ENCODE measurements around the gene ITSN1.
A peak's percentile ranks its signal among the peaks of the same experiment; 100 is the strongest.
"Not testable (repeated sequence)": the region's sequence is repeated elsewhere in the genome, so short reads cannot be mapped to it uniquely, and the experiment has no call there.

Gene ITSN1

DNA sequence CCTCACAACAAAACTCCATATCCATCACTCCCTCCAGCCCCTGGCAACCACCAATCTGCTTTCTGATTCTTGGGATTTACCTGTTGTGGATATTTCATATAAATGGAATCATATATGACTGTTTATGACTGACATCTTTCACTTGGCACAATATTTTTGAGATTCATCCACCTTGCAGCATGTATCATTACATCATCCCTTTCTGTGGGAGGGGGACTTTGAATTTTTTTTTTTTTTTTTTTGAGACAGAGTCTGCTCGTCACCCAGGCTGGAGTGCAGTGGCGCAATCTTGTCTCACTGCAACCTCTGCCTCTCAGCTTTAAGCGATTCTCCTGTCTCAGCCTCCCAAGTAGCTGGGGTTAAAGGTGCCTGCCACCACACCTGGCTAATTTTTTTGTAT is 128.2 kb downstream of the ITSN1 start:
- no peak for DNase-seq (ENCODE audit: low spot score)

DNA sequence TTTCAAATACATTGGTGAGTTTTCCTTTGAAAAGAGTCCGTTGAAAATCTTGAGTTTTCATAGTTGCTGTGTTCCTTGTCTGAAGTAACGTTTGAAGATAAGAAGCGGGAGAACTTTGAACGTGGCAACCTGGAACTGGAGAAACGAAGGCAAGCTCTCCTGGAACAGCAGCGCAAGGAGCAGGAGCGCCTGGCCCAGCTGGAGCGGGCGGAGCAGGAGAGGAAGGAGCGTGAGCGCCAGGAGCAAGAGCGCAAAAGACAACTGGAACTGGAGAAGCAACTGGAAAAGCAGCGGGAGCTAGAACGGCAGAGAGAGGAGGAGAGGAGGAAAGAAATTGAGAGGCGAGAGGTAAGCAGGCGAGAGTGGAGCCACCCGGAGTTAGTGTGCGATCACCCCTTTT is 129.7 kb downstream of the ITSN1 start:
- no peak for DNase-seq (ENCODE audit: low spot score)

DNA sequence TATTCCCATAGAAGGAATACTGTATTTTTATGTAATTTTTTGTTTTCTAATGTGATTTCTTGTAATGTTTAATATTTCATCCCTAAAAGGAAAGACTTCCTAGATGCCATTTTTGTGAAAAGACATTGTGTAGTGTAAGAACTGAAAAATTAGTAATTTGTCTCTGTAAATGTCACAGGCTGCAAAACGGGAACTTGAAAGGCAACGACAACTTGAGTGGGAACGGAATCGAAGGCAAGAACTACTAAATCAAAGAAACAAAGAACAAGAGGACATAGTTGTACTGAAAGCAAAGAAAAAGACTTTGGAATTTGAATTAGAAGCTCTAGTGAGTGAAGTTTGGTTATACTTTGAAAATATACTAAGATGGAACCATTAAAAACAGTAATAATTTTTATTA is 132.2 kb downstream of the ITSN1 start:
- DNase-seq (ENCODE audit: low spot score), result no peak

DNA sequence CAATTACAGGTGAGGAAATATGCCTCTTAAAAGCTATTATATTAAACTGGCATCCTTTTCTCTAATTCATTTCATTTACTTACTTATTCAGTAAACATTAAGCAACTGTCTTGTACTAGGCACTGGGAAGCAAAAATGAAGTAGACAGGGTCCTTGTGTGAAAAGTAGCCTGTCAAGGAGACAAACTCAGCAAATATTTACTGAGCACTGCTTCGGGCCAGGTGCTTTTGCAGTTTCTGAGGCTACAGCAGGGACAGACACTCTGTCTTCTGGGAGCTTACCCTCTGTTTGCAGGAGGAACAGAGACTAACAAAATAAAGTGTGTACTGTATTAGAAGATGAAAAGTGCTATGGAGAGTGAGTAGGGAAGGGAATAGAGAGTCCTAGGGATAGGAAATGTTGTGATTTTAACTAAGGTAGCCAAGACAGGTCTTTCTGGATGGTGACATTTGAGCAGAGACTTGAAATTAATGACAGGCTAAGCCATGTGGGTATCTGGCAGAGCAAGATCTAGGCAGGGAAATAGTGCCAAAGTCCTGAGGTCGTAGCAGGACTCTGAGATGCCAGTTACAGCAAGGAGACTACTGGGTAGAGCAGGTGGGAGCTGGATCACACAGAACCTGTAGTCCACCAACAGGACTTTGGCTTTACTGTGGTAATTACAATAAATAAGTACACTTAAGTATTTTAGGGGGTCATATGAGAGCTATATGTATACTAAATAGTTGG is 133.0 kb downstream of the ITSN1 start:
- DNase-seq (ENCODE audit: low spot score), result no peak

DNA sequence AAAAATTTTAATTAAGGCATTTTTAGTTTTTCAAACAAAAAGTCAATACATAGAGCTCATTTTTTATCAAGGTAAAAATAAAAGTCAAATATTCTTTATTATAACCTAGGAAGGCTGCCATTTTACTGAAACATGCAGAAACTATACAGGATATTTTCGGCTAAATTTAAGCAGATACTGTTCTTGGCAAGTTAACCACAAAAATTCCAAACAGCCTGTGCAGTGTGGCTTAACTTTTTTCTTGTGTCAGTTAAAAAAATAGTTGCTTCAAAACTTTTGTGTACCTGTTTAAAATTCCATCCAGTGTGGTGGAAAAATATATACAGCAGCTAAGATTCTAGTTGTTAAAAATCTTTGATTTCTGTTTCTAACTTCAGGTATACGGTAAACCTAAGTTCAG is 138.3 kb downstream of the ITSN1 start:
- peak; percentile 16 for DNase-seq (ENCODE audit: low spot score)

DNA sequence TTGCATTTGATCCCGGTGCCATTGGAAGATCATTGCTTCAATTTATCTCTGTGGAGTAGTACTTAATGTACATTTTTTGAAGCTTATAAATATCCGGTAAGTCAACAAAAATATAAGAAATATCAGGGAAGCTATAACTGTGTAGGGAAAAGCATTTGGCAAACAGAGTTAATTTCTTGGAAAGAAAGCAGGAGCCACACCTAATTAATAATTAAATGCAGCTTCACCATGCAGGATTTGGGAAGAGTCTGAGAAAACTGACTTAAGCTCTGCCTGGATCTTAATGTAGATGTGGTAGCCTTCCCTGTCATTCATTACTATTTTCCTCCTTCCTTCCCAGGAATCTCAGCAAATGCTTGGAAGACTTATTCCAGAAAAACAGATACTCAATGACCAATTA is 138.8 kb downstream of the ITSN1 start:
- no peak for DNase-seq (ENCODE audit: low spot score)

DNA sequence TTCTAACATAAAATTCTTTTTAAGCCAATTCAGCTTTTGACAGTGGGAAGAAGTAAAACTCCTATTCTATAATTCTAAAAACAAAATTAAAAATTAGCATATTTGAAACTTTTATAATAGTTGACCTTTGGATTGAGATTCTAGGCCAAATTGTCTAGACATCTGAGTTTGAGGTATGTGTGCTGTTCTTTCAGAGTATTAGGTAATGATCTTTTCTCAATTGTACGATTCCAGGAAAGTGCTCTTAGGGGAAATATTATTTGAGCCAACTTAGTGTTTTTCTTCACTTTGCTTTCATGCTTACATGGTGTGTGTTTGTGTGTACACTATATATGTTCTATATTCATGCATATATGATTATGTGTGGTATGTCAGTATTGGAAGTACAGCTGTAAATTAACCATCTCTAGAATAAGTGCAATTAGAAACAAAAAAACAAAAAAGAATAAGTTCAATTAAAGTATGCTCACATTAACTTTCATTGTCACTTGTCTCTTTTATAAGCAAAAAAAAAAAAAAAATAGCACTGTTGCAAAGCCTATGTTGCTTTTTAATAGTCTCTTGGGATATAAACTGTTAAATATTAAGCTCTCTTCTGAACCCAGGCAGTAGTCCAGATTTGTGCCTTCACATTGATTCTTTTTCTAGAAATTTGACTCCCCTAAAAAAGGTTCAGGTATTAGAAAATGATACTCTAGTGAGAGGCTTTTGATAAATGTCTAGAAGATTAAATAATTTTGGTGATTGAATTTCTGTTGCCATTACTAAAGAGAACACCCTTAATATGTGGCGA is 141.1 kb downstream of the ITSN1 start:
- no peak for DNase-seq (ENCODE audit: low spot score)

DNA sequence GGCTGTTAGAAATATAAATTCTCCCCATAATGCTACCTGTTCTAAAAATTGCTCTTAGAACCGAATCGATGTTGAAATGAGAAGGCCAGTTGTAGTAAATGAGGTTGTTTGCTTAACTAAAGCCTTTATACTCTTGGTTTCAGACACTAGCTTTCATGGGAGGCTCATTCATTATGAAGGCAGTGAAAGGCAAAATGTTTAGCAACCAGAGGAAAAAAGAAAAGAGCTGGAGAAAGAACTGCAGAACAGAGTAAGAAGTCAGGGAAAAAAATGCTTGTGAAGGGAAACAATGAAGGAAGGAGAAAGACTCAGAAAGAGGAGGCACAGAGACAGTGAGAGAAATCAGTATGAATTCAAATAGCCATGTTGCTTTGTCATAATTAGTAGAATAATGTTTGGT is 145.1 kb downstream of the ITSN1 start:
- DNase-seq (ENCODE audit: low spot score), result no peak

DNA sequence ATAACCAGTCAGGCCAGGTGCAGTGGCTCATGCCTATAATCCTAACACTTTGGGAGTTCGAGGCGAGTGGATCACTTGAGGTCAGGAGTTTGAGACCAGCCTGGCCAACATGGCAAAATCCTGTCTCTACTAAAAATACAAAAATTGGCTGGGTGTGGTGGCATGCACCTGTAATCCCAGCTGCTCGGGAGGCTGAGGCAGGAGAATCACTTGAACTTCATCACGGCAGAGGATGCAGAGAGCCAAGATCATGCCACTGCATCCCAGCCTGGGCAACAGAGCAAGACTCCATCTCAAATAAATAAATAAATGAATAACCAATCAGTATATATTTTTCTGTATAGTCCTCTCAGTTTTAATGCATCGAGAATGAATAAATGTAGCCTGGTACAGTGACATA is 146.1 kb downstream of the ITSN1 start:
- DNase-seq (ENCODE audit: low spot score), result not testable (repeated sequence)

DNA sequence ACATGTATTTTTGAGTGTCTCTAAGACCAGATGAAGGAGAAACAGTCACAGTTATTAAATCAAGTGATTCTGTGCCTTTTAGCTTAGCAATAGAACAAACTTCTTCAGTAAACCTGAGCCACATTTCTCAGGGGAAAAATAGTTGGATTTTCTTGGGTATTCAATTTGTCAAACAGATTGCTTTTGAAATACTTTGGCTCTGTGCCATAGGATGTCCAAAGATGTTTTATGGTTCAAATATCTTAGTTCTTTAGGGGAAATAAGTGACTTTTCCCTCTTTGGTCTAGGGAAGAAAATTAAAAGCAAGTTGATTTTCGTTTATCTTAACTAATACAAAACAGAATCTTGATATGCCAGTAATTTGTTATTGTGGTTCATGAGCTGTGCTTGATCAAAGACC is 147.4 kb downstream of the ITSN1 start:
- DNase-seq (ENCODE audit: low spot score), result no peak

DNA sequence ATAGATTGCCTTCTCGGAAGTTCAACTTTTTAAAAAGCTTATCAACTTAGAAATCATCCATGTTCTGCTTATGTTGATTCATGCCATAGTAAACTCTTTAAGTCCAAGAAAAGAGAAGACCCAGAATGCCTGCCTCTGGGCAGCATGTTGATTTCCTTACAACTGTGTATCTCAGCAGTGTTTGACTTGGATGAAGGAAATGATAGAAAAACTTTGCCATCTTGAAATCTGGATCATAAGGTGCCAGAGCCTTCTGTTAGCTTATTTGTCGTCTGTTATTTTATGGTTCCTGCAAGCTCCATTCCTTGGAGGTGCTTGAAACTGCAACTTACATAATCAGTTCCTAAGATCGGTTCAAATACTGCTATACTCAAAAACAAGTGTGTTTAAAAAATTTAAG is 148.8 kb downstream of the ITSN1 start:
- no peak for DNase-seq (ENCODE audit: low spot score)

DNA sequence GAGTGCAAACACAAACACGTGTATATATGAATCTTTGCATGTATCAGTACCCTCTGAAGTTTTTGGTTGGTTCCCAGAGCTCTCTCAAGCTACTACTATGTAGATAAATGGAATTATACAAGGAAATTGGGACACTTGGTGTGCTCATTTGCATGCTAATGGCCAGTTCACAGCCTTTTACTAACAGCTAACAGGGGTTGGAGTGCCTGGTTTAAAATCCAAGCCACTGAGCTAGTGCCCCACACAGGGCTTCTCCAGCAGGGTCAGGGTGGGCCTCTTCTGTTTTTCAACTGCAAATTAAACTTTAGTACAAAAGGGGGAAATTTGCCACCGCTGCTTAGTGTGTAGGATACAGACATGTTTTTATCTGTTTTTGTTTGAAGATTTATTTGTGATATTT is 152.3 kb downstream of the ITSN1 start:
- DNase-seq (ENCODE audit: low spot score), result no peak

DNA sequence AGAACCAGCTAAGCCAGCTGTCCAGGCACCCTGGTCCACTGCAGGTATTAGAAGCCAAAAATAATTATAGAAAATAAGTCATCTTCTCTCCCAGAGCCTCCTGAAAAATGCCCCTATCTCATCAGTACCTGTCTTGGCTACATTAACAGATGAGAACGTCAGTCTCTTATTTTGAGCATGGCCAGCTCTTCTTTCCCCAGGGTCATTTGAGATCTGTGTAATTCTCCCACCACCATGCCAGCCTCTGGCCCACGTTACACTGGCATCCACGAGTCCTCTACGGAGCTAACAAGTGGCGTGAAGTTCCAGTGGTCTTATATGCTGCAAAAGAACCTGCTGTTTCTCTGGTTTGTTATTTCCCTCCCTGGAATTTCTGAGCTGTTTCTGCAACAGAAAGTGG is 155.3 kb downstream of the ITSN1 start:
- DNase-seq (ENCODE audit: low spot score), result no peak

DNA sequence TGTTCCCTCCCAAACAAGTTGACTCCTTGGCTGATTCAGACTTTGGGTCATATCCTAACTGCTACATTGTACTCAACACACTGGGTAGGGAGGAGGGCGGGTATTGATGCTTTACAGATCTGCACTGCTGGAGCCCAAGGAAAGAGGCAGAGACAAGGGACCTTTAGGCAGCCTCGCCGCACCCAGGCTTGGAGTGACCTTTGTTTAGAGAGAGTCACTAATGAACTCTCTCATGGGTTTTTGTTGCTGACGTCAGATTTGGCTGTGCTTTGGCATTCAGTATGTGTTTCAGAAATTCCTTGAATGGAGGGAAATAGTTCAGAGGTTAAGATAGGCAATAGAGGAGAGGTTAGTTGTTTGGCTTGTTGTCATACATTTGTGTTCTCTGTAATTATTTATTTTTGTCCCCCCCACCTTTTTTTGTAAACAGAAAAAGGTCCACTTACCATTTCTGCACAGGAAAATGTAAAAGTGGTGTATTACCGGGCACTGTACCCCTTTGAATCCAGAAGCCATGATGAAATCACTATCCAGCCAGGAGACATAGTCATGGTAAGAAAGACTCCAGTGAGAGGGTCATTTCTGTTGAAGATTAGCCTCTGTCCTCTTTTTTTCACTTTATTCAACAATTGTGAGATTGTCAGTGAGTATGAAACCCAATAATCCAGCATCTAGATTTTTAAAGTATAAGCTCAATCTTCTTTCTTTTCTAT is 157.2 kb downstream of the ITSN1 start:
- no peak for DNase-seq (ENCODE audit: low spot score)

DNA sequence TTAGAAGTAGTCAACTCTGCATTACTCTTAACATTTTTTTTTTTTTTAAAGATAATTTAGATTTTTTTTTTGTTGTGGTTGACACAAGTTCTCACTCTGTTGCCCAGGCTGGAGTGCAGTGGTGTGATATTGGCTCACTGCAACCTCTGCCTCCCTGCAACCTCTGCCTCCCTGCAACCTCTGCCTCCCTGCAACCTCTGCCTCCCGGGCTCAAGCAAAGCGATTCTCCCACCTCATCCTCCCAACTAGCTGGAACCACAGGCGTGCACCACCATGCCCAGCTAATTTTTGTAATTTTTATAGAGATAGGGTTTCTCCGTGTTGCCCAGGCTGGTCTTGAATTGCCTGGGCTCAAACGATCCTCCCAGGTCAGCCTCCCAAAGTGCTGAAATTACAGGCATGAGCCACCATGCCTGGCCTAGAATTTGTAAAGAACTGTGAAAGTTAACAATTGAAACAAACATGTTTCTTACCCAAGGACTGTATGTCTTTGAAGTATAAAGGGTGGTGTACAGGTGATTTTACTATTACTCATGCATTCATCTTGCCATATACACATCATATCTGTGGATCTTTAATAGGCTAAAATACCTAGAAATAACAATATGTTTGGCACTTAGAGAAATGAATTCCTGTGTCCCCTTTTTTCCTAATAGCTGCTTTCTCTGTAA is 158.6 kb downstream of the ITSN1 start:
- DNase-seq (ENCODE audit: low spot score), result no peak

DNA sequence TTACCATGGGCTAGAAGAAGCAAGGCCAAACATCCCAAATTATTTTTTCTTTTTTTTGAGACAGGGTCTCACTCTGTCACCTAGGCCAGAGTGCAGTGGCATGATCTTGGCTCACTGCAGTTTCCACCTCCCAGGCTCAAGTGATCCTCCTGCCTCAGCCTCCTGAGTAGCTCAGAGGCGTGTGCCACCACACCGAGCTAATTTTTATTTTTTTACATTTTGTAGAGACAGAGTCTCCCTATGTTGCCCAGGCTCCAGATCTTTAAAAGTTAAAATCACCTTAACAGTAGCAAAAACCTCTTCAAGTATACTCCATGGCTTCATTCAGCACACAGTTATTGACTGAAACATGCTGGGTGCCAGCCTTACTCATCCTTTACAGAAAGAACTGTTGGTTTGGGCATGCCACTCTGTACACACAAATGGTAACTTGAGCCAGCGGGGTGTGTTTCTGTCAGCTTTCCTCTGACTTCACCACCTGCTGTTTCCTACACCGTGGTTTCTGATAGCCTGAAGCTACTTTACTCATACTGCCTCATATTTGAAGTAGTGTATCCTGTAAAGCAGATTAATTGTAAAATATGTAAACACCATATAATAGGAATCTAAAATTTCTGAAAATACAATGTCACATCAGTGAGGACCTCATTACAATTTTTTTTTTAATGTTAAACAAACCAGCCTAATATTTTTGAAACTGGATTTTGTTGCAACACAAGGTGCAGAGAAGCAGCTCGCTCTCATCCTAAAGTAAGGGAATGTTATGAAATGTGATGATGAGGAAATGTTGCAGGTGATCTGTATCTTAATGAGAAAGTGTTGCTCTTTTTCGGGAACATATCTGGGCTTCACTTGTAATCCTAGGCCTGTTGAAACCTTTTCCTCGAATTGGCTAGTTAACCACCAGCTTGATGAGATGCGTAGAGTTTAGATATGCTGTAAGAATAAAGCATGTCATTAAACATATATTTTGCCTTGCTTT is 159.4 kb downstream of the ITSN1 start:
- peak; percentile 35 for DNase-seq (ENCODE audit: low spot score)

DNA sequence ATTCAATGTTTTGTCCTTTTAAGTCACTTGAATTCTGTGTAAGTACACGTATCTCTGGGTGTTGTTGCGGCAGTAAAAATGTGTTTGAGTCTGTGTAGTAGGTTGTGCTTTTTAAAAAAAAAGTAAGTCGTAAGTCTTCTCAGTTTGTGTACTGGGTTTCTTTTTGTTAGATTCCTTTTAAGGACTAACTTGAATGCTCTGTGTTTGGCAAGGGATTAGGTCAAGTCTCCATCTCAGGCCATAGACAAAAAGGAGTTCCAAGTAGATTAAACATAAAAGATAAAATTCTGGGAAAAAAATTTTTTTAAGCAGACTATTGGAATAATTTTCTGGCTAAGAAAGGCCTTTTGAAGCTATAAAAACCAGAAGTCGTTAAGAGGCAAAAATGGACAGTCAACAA is 160.2 kb downstream of the ITSN1 start:
- no peak for DNase-seq (ENCODE audit: low spot score)

DNA sequence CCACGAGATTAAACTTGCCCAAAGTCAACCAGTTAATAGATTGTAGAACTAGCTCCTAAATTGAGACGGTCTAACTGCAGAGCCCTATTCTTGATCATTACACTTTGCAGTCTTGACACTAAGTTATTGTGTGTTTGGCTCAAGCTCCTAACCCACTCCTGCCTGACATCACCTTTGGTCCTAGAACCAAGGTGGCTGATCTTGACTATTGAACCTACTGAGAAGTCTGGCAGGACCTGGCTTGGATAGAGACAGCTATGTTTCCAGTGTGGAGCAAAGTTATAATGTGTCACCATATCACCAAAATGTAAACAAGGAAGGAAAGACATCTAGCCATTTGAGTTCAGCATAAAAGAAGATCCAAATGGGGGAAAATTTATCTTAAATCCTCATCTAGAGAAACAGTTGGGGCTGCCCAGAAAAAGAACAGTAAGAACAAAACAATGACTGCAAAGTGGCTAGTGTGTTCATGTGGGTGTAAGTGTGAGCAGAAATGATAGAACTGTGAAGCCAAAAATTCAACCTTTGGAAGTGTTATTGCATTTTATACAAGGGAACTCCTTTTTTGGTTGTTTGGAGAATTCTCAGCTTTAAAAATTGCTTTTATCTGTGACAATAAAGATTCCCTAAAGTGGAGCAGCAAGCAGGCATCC is 166.5 kb downstream of the ITSN1 start:
- DNase-seq (ENCODE audit: low spot score), result no peak

DNA sequence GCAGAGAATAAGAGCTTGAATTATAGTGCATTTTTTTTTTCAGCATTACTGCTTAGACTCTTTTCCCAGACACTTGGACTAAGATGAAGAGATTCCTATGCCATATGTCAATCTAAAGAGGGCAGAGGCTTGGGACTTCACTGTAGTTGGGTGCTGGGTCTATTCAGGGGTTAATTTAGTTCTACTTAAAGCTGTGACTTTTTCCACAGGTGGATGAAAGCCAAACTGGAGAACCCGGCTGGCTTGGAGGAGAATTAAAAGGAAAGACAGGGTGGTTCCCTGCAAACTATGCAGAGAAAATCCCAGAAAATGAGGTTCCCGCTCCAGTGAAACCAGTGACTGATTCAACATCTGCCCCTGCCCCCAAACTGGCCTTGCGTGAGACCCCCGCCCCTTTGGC is 168.5 kb downstream of the ITSN1 start:
- DNase-seq (ENCODE audit: low spot score), result no peak

DNA sequence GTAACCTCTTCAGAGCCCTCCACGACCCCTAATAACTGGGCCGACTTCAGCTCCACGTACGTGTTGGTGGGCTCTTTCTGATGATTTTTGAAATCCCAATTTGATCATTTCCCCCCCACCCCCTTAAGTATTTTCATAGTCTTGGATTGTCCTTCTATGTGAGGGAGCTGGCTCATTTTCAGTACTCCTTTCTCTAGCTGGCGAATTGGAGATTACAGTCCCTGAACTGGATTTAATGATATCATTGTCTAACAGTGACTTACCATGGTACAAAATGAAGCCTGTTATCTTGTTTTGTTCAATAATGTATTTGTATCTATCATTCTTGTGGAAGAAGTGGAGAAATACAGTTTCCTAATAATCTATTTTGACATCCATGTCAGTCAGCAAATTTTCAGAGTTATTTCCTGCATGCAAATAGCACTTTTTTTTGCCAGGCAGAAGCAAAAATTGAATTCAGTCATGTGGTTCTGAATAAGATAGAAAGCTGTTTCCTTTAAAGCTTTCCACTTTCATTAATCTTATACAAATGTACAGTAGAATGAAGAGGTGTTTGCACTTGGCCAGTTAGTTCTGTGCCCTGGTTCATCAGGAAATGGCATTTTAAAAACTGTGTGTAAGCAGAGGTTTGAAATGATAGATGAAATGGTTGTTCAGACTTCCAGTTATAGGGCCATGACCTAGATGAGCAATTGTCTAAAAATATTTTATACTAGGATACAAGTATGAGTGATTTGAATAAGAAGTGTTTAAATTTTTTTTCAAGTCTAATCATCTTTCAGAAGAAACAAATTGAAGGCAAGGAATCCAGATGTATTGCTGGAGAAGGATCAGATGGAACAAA is 169.1 kb downstream of the ITSN1 start:
- no peak for DNase-seq (ENCODE audit: low spot score)

Measured in AG20443 (cell line).